Hepatocyte (in vitro differentiated cells): ENCODE data around the gene OR10A5. TPM values are rescaled to one million over a fixed set of nuclear protein-coding genes. Genes with fewer than 3 reads are reported as not detected.
"Not testable (repeated sequence)": the region's sequence is repeated elsewhere in the genome, so short reads cannot be mapped to it uniquely, and the experiment has no call there.

Source experiments
- DNase-seq: peaks from one replicate; pipeline ENCODE4 v3.0.0-alpha.2; 2016; ENCODE audit warnings: low spot score
- H2AFZ ChIP-seq: fragments of 200-600 bp; sonication (generic); 2 replicates; pipeline ENCODE4 v1.6.0; 2016; ENCODE audit warnings: antibody characterized with exemption, mild to moderate bottlenecking
- H3K27ac ChIP-seq: fragments of 200-600 bp; sonication (generic); 2 replicates; pipeline ENCODE4 v1.5.1; 2016; ENCODE audit warnings: mild to moderate bottlenecking
- H3K27me3 ChIP-seq: fragments of 200-600 bp; sonication (generic); 2 replicates; pipeline ENCODE4 v1.6.1; 2016
- H3K36me3 ChIP-seq: fragments of 200-600 bp; sonication (generic); replicated peaks from 2 replicates; pipeline ENCODE4 v1.5.1; 2016; ENCODE audit warnings: low read depth; ENCODE audit not compliant: insufficient read depth
- H3K4me1 ChIP-seq: fragments of 200-600 bp; sonication (generic); 2 replicates; pipeline ENCODE4 v1.5.1; 2016; ENCODE audit warnings: mild to moderate bottlenecking, moderate library complexity; ENCODE audit not compliant: insufficient read depth
- H3K4me2 ChIP-seq: fragments of 200-600 bp; sonication (generic); 2 replicates; pipeline ENCODE4 v1.6.0; 2016
- H3K4me3 ChIP-seq: fragments of 200-600 bp; sonication (generic); 2 replicates; pipeline ENCODE4 v1.5.1; 2016; ENCODE audit warnings: mild to moderate bottlenecking
- H3K79me2 ChIP-seq: fragments of 200-600 bp; sonication (generic); 2 replicates; pipeline ENCODE4 v1.6.0; 2017; ENCODE audit warnings: mild to moderate bottlenecking
- H3K9me2 ChIP-seq: fragments of 200-600 bp; sonication (generic); replicated peaks from 2 replicates; pipeline ENCODE4 v1.6.0; 2017; ENCODE audit warnings: mild to moderate bottlenecking; ENCODE audit not compliant: insufficient read depth
- H3K9me3 ChIP-seq: fragments of 200-600 bp; sonication (generic); 2 replicates; pipeline ENCODE4 v1.5.1; 2016; ENCODE audit warnings: low read depth, mild to moderate bottlenecking
- H4K20me1 ChIP-seq: fragments of 200-600 bp; sonication (generic); 2 replicates; pipeline ENCODE4 v1.6.0; 2016; ENCODE audit warnings: mild to moderate bottlenecking; ENCODE audit not compliant: insufficient read depth, poor library complexity, severe bottlenecking
- EZH2 ChIP-seq: fragments of 200-600 bp; sonication (generic); IDR thresholded peaks from 2 replicates; pipeline ENCODE4 v1.6.1; 2016; ENCODE audit warnings: antibody characterized with exemption, mild to moderate bottlenecking, borderline replicate concordance
- EZH2phosphoT487 ChIP-seq: fragments of 200-600 bp; sonication (generic); IDR thresholded peaks from one replicate; pipeline ENCODE4 v1.6.1; 2018; ENCODE audit warnings: antibody characterized with exemption, mild to moderate bottlenecking, low read depth, moderate library complexity; ENCODE audit not compliant: unreplicated experiment, severe bottlenecking
- WGBS: methylation state at CpG from one replicate; pipeline ENCODE4 v1.1.6; 2016; ENCODE audit warnings: low lambda C conversion rate; ENCODE audit errors: missing lambda C conversion rate; 5-methylcytosine and 5-hydroxymethylcytosine counted together
- polyA plus RNA-seq: library from polyadenylated mRNA; unstranded; fragments of >200 nt; fragmentation: Nextera tagmentation; extraction: Ambion mirVana; gene quantifications from 2 replicates; pipeline ENCODE4 v1.2.1, GENCODE V29; 2016
- total RNA-seq: library from RNA; depleted of rRNA; stranded (reverse); fragments of >200 nt; gene quantifications from 2 replicates; pipeline ENCODE4 v1.2.3, GENCODE V29; 2014
- TF ChIP-seq, protein P1 (sequence below): fragments of 200-600 bp; sonication (generic); IDR thresholded peaks from 2 replicates; pipeline ENCODE4 v1.5.1; 2016; ENCODE audit warnings: antibody characterized with exemption, mild to moderate bottlenecking; ENCODE audit not compliant: poor library complexity

Gene OR10A5
- total and polyA plus RNA-seq, 2 experiments from 2014 or later = not detected

DNA sequence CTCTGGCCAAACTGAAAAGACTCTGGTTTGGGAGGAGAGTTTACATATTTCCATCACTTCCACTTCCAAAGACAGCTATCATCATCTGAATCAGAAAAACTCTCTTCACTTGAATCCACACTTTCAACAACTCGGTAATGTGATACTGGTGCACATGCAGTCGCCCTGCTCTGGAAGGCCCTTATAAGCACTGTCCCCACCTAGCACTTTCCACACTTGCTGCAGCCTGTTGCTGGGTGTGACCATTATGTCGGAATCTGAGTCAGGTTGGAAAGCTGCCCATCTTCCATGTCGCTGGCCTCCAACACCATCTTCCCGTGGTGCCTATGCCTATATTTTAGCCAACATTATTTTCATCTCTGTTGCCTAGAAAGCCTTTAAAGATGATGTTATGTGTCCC, 1.1 kb upstream of the OR10A5 start:
- Histone ChIP-seq H3K27ac (no peak overlapping the region), H3K4me3 (no peak overlapping the region), H3K4me1 (no peaks in the 10 kb centered on the region), H3K36me3 (no peaks in the 10 kb centered on the region), H2AFZ (no peak overlapping the region), H3K9me2 (no peaks in the 10 kb centered on the region), H3K9me3 (no peaks in the 10 kb centered on the region), H3K79me2 (no peaks in the 10 kb centered on the region), H3K4me2 (no peak overlapping the region), H3K27me3 (no peaks in the 10 kb centered on the region), H4K20me1 (no peaks in the 10 kb centered on the region)
- TF ChIP-seq EZH2 = no peak
- TF ChIP-seq, protein P1, sequence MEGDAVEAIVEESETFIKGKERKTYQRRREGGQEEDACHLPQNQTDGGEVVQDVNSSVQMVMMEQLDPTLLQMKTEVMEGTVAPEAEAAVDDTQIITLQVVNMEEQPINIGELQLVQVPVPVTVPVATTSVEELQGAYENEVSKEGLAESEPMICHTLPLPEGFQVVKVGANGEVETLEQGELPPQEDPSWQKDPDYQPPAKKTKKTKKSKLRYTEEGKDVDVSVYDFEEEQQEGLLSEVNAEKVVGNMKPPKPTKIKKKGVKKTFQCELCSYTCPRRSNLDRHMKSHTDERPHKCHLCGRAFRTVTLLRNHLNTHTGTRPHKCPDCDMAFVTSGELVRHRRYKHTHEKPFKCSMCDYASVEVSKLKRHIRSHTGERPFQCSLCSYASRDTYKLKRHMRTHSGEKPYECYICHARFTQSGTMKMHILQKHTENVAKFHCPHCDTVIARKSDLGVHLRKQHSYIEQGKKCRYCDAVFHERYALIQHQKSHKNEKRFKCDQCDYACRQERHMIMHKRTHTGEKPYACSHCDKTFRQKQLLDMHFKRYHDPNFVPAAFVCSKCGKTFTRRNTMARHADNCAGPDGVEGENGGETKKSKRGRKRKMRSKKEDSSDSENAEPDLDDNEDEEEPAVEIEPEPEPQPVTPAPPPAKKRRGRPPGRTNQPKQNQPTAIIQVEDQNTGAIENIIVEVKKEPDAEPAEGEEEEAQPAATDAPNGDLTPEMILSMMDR = no peak
- no peak for DNase-seq
- WGBS = 95% methylated on average over 5 of the region's 5 CpGs

- H3K27me3 ChIP-seq = no peaks in the 10 kb centered on the region
- 100% methylated on average over 2 of the region's 2 CpGs for WGBS
Observed at GRCh38 chr11:6850526-6850925, 5.0 kb downstream of the OR10A5 start.

GRCh38 chr11:6854801-6855200, 9.3 kb downstream of the OR10A5 start:
- H2AFZ ChIP-seq, H3K4me1 ChIP-seq, H3K36me3 ChIP-seq, H3K4me3 ChIP-seq, H3K4me2 ChIP-seq, H3K9me2 ChIP-seq, H3K9me3 ChIP-seq, H3K27ac ChIP-seq, DNase-seq, H3K79me2 ChIP-seq, H3K27me3 ChIP-seq, H4K20me1 ChIP-seq: not testable (repeated sequence)
- 93% methylated on average over 6 of the region's 6 CpGs for WGBS

More at GRCh38 chr11:6850526-6850925, 5.0 kb downstream of the OR10A5 start:
- Histone ChIP-seq H3K9me3 (no peaks in the 10 kb centered on the region), H3K9me2 (no peaks in the 10 kb centered on the region), H4K20me1 (no peaks in the 10 kb centered on the region), H3K4me1 (no peaks in the 10 kb centered on the region), H2AFZ (no peak overlapping the region), H3K4me2 (no peak overlapping the region), H3K27ac (no peak overlapping the region), H3K4me3 (no peak overlapping the region), H3K36me3 (no peaks in the 10 kb centered on the region), H3K79me2 (no peaks in the 10 kb centered on the region)
- no peak for DNase-seq
- TF ChIP-seq EZH2phosphoT487 (no peak), EZH2 (no peak)
- TF ChIP-seq, protein P1 = no peak

DNA sequence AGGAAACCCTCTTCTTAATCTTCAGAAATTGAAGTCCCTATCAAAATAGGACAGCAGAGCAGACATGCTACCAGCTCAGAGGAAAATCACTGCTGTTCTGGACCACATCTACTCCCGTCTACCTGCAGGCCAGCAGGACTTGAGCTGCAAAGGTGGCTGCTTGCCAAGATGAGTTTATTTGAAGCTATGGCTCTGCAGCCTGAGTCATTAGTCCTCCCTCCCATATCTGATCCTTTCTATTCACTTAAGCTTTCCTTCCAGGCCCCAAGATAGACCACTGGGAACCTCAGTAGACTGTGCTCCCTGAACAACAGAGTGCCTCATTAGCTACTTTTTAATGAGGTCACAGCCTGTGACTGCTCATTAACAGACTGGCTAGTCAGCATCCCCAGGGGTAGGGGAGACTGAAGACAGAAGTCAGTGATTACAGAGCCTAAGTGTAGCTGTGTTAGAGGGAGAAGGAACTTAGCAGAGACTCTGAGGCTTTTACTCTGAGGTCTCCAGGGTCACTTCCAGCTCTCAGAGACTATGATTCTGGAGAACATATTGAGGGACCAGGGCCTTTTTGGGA, 10.6 kb downstream of the OR10A5 start:
- no peaks in the 10 kb centered on the region for H3K9me3 ChIP-seq
- no peak overlapping the region for H3K4me2 ChIP-seq
- H3K79me2 ChIP-seq = no peaks in the 10 kb centered on the region
- DNase-seq = peak; percentile 37
- H3K4me3 ChIP-seq = no peak overlapping the region
- H4K20me1 ChIP-seq = no peaks in the 10 kb centered on the region
- no peaks in the 10 kb centered on the region for H3K9me2 ChIP-seq
- H2AFZ ChIP-seq = no peak overlapping the region
- no peaks in the 10 kb centered on the region for H3K36me3 ChIP-seq
- WGBS = 50% methylated on average over 1 of the region's 1 CpG
- H3K27ac ChIP-seq = no peak overlapping the region
- no peaks in the 10 kb centered on the region for H3K4me1 ChIP-seq
- TF ChIP-seq EZH2 (no peak), EZH2phosphoT487 (no peak)
- TF ChIP-seq, protein P1 = no peak
- H3K27me3 ChIP-seq = no peaks in the 10 kb centered on the region
